Measurements from ENCODE around the gene BIRC5.
"Not testable (repeated sequence)": the region's sequence is repeated elsewhere in the genome, so short reads cannot be mapped to it uniquely, and the experiment has no call there.

The BIRC5 gene

DNA sequence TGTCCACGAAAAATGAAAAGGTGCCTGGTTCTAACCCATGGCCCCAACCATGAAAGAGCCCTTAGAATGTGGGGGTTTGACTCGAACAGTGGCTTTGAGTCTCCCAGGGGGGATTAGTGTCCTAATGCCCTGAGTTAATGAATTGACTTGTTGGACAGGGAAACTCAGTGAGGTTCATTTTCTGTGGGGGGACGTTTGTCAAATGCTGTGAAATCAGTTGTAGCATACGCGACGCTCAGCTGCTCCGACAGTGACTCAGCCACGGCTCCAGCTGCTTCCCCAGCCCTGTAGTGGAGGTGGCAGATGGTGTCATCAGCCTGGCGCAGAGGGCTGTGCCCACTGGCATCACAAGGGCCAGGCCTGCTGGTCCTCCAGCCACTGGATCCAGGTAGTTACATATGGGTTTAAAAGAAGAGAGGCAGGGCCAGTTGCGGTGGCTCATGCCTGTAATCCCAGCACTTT, 13.4 kb downstream of the BIRC5 start:
- H3K9me3 ChIP-seq (replicated peaks; ENCODE audit: low read length): no peaks in the 10 kb centered on the region
- peak overlapping the region; percentile 71 for H3K4me2 ChIP-seq (ENCODE audit: low read length)
- H3K27me3 ChIP-seq (ENCODE audit: control insufficient read depth, insufficient read depth, low read length): peaks cover 17% of the 10 kb centered on the region
- H3K9ac ChIP-seq (ENCODE audit: low read depth, low read length): no peak overlapping the region
- peaks cover 10% of the 10 kb centered on the region for H3K36me3 ChIP-seq (ENCODE audit: insufficient read depth, low read length)
- peaks cover 24% of the 10 kb centered on the region for H3K4me1 ChIP-seq (ENCODE audit: control insufficient read depth, insufficient read depth, low read length)
- H3K4me3 ChIP-seq (ENCODE audit: low read length): peak overlapping the region; percentile 22

DNA sequence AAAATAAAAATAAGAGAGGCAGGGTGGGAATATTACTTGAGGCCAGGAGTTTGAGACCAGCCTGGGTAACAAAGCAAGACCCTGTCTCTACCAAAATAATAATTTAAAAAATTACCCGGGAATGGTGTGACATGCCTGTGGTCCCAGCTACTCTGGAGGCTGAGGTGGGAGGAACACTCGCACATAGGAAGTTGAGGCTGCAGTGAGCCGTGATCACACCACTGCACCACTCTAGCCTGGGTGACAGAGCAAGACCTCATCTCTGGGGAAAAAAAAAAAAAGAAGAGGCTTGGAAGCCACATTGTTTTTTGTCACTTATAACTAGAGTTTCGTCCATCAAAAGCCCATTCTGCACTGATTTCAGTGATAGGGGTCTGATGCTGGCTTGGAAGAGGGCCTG, 14.1 kb downstream of the BIRC5 start:
- H3K4me2 ChIP-seq (ENCODE audit: low read length): no peak overlapping the region
- peaks cover 24% of the 10 kb centered on the region for H3K27me3 ChIP-seq (ENCODE audit: control insufficient read depth, insufficient read depth, low read length)
- peaks cover 24% of the 10 kb centered on the region for H3K4me1 ChIP-seq (ENCODE audit: control insufficient read depth, insufficient read depth, low read length)
- H3K36me3 ChIP-seq (ENCODE audit: insufficient read depth, low read length): peaks cover 4% of the 10 kb centered on the region
- H3K9ac ChIP-seq (ENCODE audit: low read depth, low read length): no peak overlapping the region
- H3K9me3 ChIP-seq (replicated peaks; ENCODE audit: low read length): no peaks in the 10 kb centered on the region
- H3K4me3 ChIP-seq (ENCODE audit: low read length): no peak overlapping the region

DNA sequence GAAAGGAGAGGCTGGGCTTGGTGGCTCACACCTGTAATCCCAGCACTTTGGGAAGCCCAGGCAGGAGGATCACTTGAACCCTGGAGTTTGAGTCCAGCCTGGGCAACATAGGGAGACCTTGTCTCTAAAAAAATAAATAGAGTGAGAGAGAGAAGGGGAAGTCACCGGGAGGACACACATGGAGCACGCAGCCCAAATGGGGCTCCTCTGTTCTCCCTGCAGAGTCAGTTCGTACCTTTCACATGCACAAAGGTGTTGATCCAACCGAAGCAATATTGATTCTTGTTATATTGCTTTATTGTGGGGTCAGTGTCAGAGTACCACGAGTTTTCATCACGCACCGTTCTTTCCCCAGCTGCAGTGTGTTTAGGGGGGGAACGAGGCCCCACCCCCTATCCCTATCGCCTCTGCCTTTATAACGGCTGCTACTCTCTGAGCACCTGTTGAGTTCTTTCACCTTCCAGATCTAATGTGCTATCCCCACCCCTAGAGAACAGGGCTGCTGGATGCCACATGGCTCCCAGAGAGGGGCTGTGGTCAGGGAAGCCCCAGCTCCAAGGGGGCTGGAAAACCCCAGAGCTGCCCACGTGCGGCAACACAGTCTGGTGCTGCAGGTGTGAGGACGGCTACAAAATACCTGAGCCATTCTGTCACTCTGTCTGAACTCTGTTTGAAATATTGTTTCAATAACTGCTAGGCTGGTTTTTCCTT, 16.4 kb downstream of the BIRC5 start:
- H3K36me3 ChIP-seq (ENCODE audit: insufficient read depth, low read length): no peaks in the 10 kb centered on the region
- H3K9ac ChIP-seq (ENCODE audit: low read depth, low read length): no peak overlapping the region
- peaks cover 16% of the 10 kb centered on the region for H3K4me1 ChIP-seq (ENCODE audit: control insufficient read depth, insufficient read depth, low read length)
- peaks cover 24% of the 10 kb centered on the region for H3K27me3 ChIP-seq (ENCODE audit: control insufficient read depth, insufficient read depth, low read length)
- H3K4me3 ChIP-seq (ENCODE audit: low read length): no peak overlapping the region
- no peak overlapping the region for H3K4me2 ChIP-seq (ENCODE audit: low read length)
- no peaks in the 10 kb centered on the region for H3K9me3 ChIP-seq (replicated peaks; ENCODE audit: low read length)

DNA sequence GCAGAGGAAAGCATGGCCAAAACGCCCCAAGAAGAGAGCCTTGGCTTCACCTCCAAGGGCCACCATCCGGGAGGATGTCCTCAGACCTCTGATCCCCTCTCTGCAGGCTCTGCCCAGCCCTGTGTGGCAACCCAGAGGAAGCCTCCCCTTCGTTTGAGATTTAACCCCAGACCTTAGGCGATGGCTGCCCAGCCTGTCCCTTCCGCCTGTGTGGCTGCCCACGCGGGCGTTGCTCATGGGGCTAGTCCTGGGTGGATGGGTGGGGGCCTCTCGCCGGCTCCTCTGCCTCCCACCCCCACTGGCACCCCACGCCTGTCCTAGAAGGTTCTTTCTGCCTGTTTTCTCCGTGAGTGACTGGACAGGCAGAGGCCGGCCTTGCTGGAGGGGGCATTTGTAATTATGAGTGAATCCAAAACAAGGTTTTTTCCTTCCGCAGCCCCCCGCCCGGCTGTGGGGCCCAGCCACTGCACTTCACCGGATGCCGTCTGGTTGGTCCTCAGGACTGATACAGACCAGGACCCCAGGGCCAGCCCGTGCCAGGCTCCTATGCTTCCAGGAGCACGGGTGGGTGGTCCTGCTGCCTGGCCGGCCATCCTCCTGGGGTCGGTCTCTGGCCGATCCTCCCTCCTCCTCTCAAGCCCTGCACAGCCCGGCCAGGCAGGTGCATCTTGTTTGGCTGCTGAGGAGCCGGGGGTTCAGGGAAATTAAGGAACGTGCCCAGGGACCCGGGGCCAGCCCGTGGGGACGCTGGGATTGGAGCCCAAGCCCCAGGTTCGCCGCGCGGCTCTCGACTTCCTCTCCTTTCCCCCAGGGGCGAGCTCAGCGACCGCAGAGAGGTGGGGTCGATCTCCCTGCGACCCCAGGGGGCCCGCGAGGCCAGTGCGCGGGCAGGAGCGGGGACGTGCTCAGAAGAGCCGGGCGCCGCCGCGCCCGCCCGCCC, 17.2 kb downstream of the BIRC5 start, which contains the start of gene TMEM235:
Gene TMEM235, plus strand, starts transcription at position 636 of the 940 bp plus-strand sequence. CDS start 393 bp downstream, outside the sequence.
- Histone ChIP-seq H3K27me3 (ENCODE audit: control insufficient read depth, insufficient read depth, low read length) (peaks cover 24% of the 10 kb centered on the region), H3K4me3 (ENCODE audit: low read length) (no peak within 1 kb of the TSS), H3K4me1 (ENCODE audit: control insufficient read depth, insufficient read depth, low read length) (peaks cover 16% of the 10 kb centered on the region), H3K9ac (ENCODE audit: low read depth, low read length) (no peak within 1 kb of the TSS), H3K36me3 (ENCODE audit: insufficient read depth, low read length) (no peaks in the 10 kb centered on the region), H3K4me2 (ENCODE audit: low read length) (no peak within 1 kb of the TSS), H3K9me3 (replicated peaks; ENCODE audit: low read length) (no peaks in the 10 kb centered on the region)

DNA sequence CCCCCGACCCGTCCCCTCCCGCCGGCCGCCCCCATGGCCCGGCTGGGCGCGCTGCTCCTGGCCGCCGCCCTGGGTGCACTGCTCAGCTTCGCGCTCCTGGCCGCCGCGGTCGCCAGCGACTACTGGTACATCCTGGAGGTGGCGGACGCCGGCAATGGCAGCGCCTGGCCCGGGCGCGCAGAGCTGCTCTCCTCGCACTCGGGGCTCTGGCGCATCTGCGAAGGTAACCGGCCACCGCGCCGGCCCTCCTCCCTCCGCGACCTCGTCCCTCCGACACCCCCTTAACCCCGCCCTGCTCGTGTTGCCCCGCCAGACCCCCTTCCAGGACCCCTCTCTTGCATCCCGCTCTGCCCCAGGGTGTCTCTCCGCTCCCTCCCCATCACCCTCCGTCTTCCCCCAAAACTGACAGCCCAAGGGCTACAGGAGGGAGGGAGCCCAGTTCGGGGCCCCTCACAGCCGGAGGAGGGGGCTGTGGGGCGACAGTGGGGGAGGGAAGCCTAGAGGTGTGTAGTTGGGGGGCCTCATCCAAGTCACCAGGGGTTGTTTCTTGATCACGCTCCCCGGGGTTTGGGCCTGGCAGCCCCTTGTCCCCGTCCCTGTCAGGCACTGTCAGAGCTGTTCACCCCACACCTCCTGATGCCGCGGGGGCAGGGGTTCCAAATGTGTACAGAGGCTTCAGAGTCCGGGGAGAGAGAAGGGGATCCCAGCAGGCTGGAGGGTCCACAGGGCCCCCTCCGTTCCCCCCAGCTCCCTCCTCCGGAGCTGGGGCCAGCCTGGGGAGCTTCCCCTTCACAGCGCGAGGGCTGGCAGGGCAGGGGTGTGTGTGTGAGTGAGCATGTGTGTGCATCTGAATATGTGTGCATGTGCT, 18.2 kb downstream of the BIRC5 start:
- Histone ChIP-seq H3K4me2 (ENCODE audit: low read length) (no peak overlapping the region), H3K4me3 (ENCODE audit: low read length) (no peak overlapping the region), H3K9ac (ENCODE audit: low read depth, low read length) (no peak overlapping the region), H3K4me1 (ENCODE audit: control insufficient read depth, insufficient read depth, low read length) (peaks cover 7% of the 10 kb centered on the region), H3K36me3 (ENCODE audit: insufficient read depth, low read length) (no peaks in the 10 kb centered on the region), H3K9me3 (replicated peaks; ENCODE audit: low read length) (no peaks in the 10 kb centered on the region), H3K27me3 (ENCODE audit: control insufficient read depth, insufficient read depth, low read length) (peaks cover 24% of the 10 kb centered on the region)

DNA sequence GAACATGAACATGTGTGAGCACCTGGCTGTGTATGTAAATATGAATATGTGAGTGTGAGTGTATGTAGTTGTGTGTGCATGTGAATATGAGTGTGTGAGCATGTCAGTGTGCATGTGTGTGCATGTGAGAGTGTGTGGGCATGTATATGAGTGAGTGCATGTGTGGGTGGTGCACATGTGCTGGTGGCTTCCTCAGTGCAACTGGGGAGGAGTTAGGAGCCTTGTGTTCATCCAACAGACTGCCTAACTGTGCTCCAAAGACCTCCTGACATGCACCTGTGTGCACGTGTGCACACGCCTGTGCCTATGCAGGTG, 18.8 kb downstream of the BIRC5 start:
- no peaks in the 10 kb centered on the region for H3K36me3 ChIP-seq (ENCODE audit: insufficient read depth, low read length)
- H3K4me3 ChIP-seq (ENCODE audit: low read length): no peak overlapping the region
- peaks cover under 1% of the 10 kb centered on the region for H3K4me1 ChIP-seq (ENCODE audit: control insufficient read depth, insufficient read depth, low read length)
- H3K9me3 ChIP-seq (replicated peaks; ENCODE audit: low read length): no peaks in the 10 kb centered on the region
- H3K9ac ChIP-seq (ENCODE audit: low read depth, low read length): no peak overlapping the region
- H3K27me3 ChIP-seq (ENCODE audit: control insufficient read depth, insufficient read depth, low read length): peaks cover 24% of the 10 kb centered on the region
- H3K4me2 ChIP-seq (ENCODE audit: low read length): no peak overlapping the region

DNA sequence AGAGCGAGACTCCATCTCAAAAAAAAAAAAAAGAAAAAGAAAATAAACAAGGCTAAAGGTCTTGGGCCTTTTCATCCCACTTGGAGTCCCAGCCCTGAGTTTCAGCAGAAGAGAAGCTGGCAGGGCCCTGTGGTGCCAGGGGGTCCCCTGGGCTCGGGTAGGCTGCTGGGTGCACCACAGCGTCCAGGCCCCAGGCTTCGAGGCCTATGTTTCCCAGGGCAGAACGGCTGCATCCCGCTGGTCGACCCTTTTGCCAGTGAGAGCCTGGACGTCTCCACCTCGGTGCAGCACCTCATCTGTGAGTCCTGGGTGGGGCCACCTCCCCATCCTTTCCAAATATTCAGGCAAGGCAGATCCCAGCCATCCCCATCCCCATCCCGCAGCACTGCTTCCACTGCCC, 19.6 kb downstream of the BIRC5 start:
- Histone ChIP-seq H3K4me3 (ENCODE audit: low read length) (no peak overlapping the region), H3K4me2 (ENCODE audit: low read length) (no peak overlapping the region), H3K9ac (ENCODE audit: low read depth, low read length) (no peak overlapping the region), H3K36me3 (ENCODE audit: insufficient read depth, low read length) (no peaks in the 10 kb centered on the region), H3K27me3 (ENCODE audit: control insufficient read depth, insufficient read depth, low read length) (peaks cover 24% of the 10 kb centered on the region), H3K9me3 (replicated peaks; ENCODE audit: low read length) (no peaks in the 10 kb centered on the region), H3K4me1 (ENCODE audit: control insufficient read depth, insufficient read depth, low read length) (no peaks in the 10 kb centered on the region)

DNA sequence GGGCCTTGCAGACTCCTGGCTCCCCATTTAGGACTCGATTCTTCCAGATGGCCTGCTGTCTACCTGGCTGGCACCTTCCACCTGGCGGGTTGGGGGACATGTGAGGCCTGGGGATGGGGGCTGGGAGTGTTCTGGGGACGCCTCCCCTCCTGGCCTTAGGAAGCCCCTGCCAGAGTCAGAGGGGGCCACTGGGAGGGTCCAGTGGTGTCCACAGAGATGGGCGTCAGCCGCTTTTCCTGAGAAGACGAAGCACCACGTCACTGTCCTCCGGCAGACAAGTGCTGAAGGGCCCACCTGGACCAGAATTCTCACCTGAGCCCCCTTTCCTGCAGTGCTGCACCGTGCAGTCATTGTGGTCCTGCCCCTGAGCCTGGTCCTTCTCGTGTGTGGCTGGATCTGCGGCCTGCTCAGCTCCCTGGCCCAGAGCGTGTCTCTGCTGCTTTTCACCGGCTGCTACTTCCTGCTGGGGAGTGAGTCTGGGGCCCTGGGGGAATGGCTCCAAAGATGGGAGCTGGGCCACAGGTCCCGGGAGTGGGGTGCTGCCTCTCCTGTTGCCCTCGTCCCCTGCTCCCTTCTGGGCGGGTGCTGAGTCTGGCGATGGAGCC, 20.3 kb downstream of the BIRC5 start:
- Histone ChIP-seq H3K9ac (ENCODE audit: low read depth, low read length) (no peak overlapping the region), H3K27me3 (ENCODE audit: control insufficient read depth, insufficient read depth, low read length) (peaks cover 24% of the 10 kb centered on the region), H3K4me2 (ENCODE audit: low read length) (no peak overlapping the region), H3K9me3 (replicated peaks; ENCODE audit: low read length) (no peaks in the 10 kb centered on the region), H3K4me3 (ENCODE audit: low read length) (no peak overlapping the region), H3K4me1 (ENCODE audit: control insufficient read depth, insufficient read depth, low read length) (no peaks in the 10 kb centered on the region), H3K36me3 (ENCODE audit: insufficient read depth, low read length) (no peaks in the 10 kb centered on the region)

DNA sequence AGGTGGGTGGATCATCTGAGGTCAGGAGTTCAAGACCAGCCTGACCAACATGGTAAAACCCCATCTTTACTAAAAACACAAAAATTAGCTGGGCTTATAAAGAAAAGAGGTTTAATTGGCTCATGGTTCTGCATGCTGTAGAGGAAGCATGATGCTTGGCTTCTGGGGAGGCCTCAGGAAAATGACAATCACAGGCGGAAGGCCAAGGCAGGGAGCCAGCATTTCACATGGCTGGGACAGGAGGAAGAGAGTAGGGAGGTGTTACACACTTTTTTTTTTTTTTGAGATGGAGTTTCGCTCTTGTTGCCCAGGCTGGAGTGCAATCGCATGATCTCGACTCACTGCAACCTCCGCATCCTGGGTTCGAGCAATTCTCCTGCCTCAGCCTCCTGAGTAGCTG, 21.0 kb downstream of the BIRC5 start:
- H3K4me2 ChIP-seq (ENCODE audit: low read length): not testable (repeated sequence)
- peaks cover 24% of the 10 kb centered on the region for H3K27me3 ChIP-seq (ENCODE audit: control insufficient read depth, insufficient read depth, low read length)

DNA sequence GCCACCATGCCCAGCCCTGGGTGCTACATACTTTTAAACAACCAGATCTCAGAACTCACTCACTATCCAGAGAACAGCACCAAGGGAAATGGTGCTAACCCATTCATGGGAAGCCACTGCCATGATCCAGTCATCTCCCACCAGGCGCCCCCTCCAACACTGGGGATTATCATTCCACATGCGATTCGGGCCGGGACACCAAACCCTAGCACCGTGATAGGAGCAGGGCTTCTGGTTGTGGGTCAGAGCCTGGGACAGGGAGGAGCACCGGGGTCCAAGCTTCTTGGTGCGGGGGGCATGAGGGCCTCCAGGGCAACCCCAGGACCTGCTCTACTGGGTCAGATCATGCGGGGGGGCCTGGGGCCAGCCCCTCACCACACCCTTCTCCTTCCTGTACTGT, 21.8 kb downstream of the BIRC5 start:
- Histone ChIP-seq H3K4me3 (ENCODE audit: low read length) (no peak overlapping the region), H3K9me3 (replicated peaks; ENCODE audit: low read length) (no peaks in the 10 kb centered on the region), H3K4me1 (ENCODE audit: control insufficient read depth, insufficient read depth, low read length) (no peaks in the 10 kb centered on the region), H3K36me3 (ENCODE audit: insufficient read depth, low read length) (no peaks in the 10 kb centered on the region), H3K4me2 (ENCODE audit: low read length) (no peak overlapping the region), H3K9ac (ENCODE audit: low read depth, low read length) (no peak overlapping the region), H3K27me3 (ENCODE audit: control insufficient read depth, insufficient read depth, low read length) (peaks cover 20% of the 10 kb centered on the region)

More for the DNA sequence above, 21.0 kb downstream of the BIRC5 start:
- not testable (repeated sequence) for H3K4me1 ChIP-seq (ENCODE audit: control insufficient read depth, insufficient read depth, low read length); H3K9me3 ChIP-seq (replicated peaks; ENCODE audit: low read length); H3K36me3 ChIP-seq (ENCODE audit: insufficient read depth, low read length); H3K4me3 ChIP-seq (ENCODE audit: low read length); H3K9ac ChIP-seq (ENCODE audit: low read depth, low read length)

All from skeletal muscle satellite cell (primary cell).